ENCODE results near the gene ITIH5.

- TF ChIP-seq, protein P1, sequence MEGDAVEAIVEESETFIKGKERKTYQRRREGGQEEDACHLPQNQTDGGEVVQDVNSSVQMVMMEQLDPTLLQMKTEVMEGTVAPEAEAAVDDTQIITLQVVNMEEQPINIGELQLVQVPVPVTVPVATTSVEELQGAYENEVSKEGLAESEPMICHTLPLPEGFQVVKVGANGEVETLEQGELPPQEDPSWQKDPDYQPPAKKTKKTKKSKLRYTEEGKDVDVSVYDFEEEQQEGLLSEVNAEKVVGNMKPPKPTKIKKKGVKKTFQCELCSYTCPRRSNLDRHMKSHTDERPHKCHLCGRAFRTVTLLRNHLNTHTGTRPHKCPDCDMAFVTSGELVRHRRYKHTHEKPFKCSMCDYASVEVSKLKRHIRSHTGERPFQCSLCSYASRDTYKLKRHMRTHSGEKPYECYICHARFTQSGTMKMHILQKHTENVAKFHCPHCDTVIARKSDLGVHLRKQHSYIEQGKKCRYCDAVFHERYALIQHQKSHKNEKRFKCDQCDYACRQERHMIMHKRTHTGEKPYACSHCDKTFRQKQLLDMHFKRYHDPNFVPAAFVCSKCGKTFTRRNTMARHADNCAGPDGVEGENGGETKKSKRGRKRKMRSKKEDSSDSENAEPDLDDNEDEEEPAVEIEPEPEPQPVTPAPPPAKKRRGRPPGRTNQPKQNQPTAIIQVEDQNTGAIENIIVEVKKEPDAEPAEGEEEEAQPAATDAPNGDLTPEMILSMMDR (IDR thresholded peaks at IDR 0.05), result no peak
- no peak for TF ChIP-seq ZFX (IDR thresholded peaks at IDR 0.05; ENCODE audit: borderline replicate concordance)
Measured at GRCh38 chr10:7527468-7527867, 139.3 kb downstream of the ITIH5 start.

Data from 22Rv1 (cell line).